GM19023 (cell line): ENCODE data around the gene AMOTL2.

Experiments
- ATAC-seq: cut with Tn5 transposase; IDR thresholded peaks from one replicate; pipeline ENCODE4 v1.9.1; 2021; ENCODE audit warnings: mild to moderate bottlenecking, moderate library complexity; ENCODE audit not compliant: unreplicated experiment

The AMOTL2 gene

GRCh38 chr3:134353831-134354611 lies 20.2 kb downstream of the AMOTL2 start:
- no peak for ATAC-seq

- ATAC-seq = no peak
Measured at GRCh38 chr3:134353171-134353825, 20.9 kb downstream of the AMOTL2 start.

GRCh38 chr3:134352031-134352671 lies 22.1 kb downstream of the AMOTL2 start:
- ATAC-seq = no peak

GRCh38 chr3:134351427-134351826 lies 22.8 kb downstream of the AMOTL2 start:
- ATAC-seq = no peak

GRCh38 chr3:134350861-134351311 lies 23.4 kb downstream of the AMOTL2 start:
- ATAC-seq = no peak

- no peak for ATAC-seq
Measured at GRCh38 chr3:134350266-134350665, 24.0 kb downstream of the AMOTL2 start.

GRCh38 chr3:134348524-134348923 lies 25.7 kb downstream of the AMOTL2 start:
- no peak for ATAC-seq

GRCh38 chr3:134347551-134347950 lies 26.7 kb downstream of the AMOTL2 start:
- no peak for ATAC-seq

- ATAC-seq = no peak
Measured at GRCh38 chr3:134346744-134347143, 27.5 kb downstream of the AMOTL2 start.

GRCh38 chr3:134345202-134345601 lies 29.0 kb downstream of the AMOTL2 start:
- no peak for ATAC-seq

- no peak for ATAC-seq
Measured at GRCh38 chr3:134344560-134344959, 29.7 kb downstream of the AMOTL2 start.

GRCh38 chr3:134342259-134342658 lies 32.0 kb downstream of the AMOTL2 start:
- ATAC-seq = no peak

GRCh38 chr3:134341389-134341788 lies 32.9 kb downstream of the AMOTL2 start:
- no peak for ATAC-seq

- no peak for ATAC-seq
Measured at GRCh38 chr3:134340982-134341365, 33.3 kb downstream of the AMOTL2 start.

GRCh38 chr3:134340362-134340981 lies 33.8 kb downstream of the AMOTL2 start:
- no peak for ATAC-seq

- ATAC-seq = no peak
Measured at GRCh38 chr3:134339913-134340312, 34.3 kb downstream of the AMOTL2 start.

- no peak for ATAC-seq
Measured at GRCh38 chr3:134339331-134339730, 34.9 kb downstream of the AMOTL2 start.

- no peak for ATAC-seq
Measured at GRCh38 chr3:134338516-134339261, 35.6 kb downstream of the AMOTL2 start.

- no peak for ATAC-seq
Measured at GRCh38 chr3:134338201-134338512, 36.1 kb downstream of the AMOTL2 start.

- no peak for ATAC-seq
Measured at GRCh38 chr3:134337511-134338200, 36.6 kb downstream of the AMOTL2 start.
